ENCODE measurements around the gene ATP1A3.

DNA sequence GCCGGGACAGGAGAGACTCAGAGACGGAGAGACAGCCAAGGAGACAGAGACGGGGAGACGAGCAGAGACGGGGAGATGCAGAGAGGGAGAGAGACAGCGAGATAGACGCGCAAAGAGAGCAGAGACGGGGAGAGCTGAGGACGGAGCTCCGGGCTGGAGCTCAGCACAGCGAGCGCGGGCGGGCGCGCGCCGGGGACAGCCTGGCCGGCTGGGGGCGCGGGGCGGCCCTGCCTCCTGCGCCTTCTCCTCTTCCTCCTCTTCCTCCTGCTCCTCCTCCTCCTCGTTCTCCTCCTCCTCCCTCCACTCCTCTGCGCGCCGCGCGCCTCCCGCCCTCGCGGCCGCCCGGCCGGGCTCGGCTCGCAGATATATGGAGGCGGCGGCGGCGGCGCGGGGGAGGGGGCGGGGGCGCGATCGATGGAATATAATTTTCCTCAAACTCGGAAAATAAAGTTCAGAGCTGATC, 65.8 kb downstream of the ATP1A3 start, which contains the start of gene ERFL:
- TF ChIP-seq, protein P1, sequence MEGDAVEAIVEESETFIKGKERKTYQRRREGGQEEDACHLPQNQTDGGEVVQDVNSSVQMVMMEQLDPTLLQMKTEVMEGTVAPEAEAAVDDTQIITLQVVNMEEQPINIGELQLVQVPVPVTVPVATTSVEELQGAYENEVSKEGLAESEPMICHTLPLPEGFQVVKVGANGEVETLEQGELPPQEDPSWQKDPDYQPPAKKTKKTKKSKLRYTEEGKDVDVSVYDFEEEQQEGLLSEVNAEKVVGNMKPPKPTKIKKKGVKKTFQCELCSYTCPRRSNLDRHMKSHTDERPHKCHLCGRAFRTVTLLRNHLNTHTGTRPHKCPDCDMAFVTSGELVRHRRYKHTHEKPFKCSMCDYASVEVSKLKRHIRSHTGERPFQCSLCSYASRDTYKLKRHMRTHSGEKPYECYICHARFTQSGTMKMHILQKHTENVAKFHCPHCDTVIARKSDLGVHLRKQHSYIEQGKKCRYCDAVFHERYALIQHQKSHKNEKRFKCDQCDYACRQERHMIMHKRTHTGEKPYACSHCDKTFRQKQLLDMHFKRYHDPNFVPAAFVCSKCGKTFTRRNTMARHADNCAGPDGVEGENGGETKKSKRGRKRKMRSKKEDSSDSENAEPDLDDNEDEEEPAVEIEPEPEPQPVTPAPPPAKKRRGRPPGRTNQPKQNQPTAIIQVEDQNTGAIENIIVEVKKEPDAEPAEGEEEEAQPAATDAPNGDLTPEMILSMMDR (IDR thresholded peaks at IDR 0.05), result no peak
- TF ChIP-seq POLR2AphosphoS5 (IDR thresholded peaks at IDR 0.05), result no peak
